IMR-90 (cell line): ENCODE results near the gene TBC1D9. TPM values are rescaled to one million over a fixed set of nuclear protein-coding genes. Genes with fewer than 3 reads are reported as not detected.

Source experiments
- ATAC-seq: fragments of 200-7000 bp; cut with Tn5 transposase; 2 replicates; pipeline ENCODE4 v1.9.1; 2020; ENCODE audit warnings: low read depth, mild to moderate bottlenecking, moderate library complexity
- BruUV-seq: library from RNA; stranded (reverse); fragments of 400-500 nt; replicated peaks from 2 replicates; lab custom pipeline; 2021; lab: Mats Ljungman, UMichigan
- CTCF ChIA-PET: fragments of 300-600 bp; formaldehyde crosslinking; extraction: SDS; loops from one replicate; lab custom pipeline; 2021; ENCODE audit warnings: antibody characterized with exemption; lab: Yijun Ruan, JAX
- POLR2A ChIA-PET: fragments of 300-600 bp; sonication (Branson Sonifier 250); formaldehyde crosslinking; loops from one replicate; lab custom pipeline; 2022; ENCODE audit warnings: antibody characterized with exemption; ENCODE audit not compliant: unreplicated experiment; lab: Charles Lee
- DNase-seq: peaks from one replicate; pipeline ENCODE4 v3.0.0; 2013
- H2AFZ ChIP-seq: replicated peaks from 2 replicates; pipeline ENCODE3; 2013; ENCODE audit warnings: low read length, mild to moderate bottlenecking; ENCODE audit not compliant: poor library complexity
- H2AK5ac ChIP-seq: 2 replicates; pipeline ENCODE4 v1.6.1; 2013; ENCODE audit warnings: low read depth, low read length, inconsistent platforms
- H2AK9ac ChIP-seq: replicated peaks from 2 replicates; pipeline ENCODE3; 2013; ENCODE audit warnings: mild to moderate bottlenecking, low read depth, low read length, moderate library complexity; ENCODE audit not compliant: poor library complexity
- H2BK120ac ChIP-seq: 2 replicates; pipeline ENCODE4 v1.6.1; 2013; ENCODE audit warnings: low read depth, low read length, inconsistent platforms
- H2BK15ac ChIP-seq: 3 replicates; pipeline ENCODE4 v1.6.1; 2013; ENCODE audit warnings: low read depth, low read length, inconsistent platforms
- H2BK20ac ChIP-seq: 2 replicates; pipeline ENCODE4 v1.6.1; 2013; ENCODE audit warnings: low read depth, mild to moderate bottlenecking, inconsistent platforms, low read length, moderate library complexity
- H2BK5ac ChIP-seq: 2 replicates; pipeline ENCODE4 v1.6.1; 2013; ENCODE audit warnings: mild to moderate bottlenecking, low read depth, low read length, inconsistent platforms; ENCODE audit not compliant: poor library complexity, severe bottlenecking
- H3K14ac ChIP-seq: replicated peaks from 2 replicates; pipeline ENCODE4 v1.6.1; 2013; ENCODE audit warnings: low read depth, low read length, inconsistent platforms
- H3K18ac ChIP-seq: 2 replicates; pipeline ENCODE4 v1.6.1; 2013; ENCODE audit warnings: low read depth, low read length, control low read depth
- H3K23ac ChIP-seq: 2 replicates; pipeline ENCODE4 v1.6.1; 2013; ENCODE audit warnings: low read depth, low read length, inconsistent platforms
- H3K27ac ChIP-seq: 2 replicates; pipeline ENCODE4 v1.5.1; 2013; ENCODE audit warnings: mild to moderate bottlenecking, control low read depth, low read length; ENCODE audit not compliant: insufficient read depth
- H3K27me3 ChIP-seq: 2 replicates; pipeline ENCODE4 v1.6.1; 2013; ENCODE audit warnings: low read length; ENCODE audit not compliant: control insufficient read depth, insufficient read depth
- H3K36me3 ChIP-seq: 2 replicates; pipeline ENCODE4 v1.6.1; 2013; ENCODE audit warnings: low read length, mixed read lengths; ENCODE audit not compliant: control insufficient read depth, insufficient read depth
- H3K4ac ChIP-seq: 2 replicates; pipeline ENCODE4 v1.6.1; 2013; ENCODE audit warnings: low read depth, low read length, inconsistent platforms
- H3K4me1 ChIP-seq: 2 replicates; pipeline ENCODE4 v1.6.1; 2013; ENCODE audit warnings: low read length, mixed read lengths; ENCODE audit not compliant: control insufficient read depth, insufficient read depth
- H3K4me2 ChIP-seq: 2 replicates; pipeline ENCODE4 v1.6.1; 2013; ENCODE audit warnings: low read depth, mild to moderate bottlenecking, control low read depth, low read length, moderate library complexity
- H3K4me3 ChIP-seq: 2 replicates; pipeline ENCODE4 v1.5.1; 2013; ENCODE audit warnings: low read depth, mild to moderate bottlenecking, control low read depth, low read length, moderate library complexity; ENCODE audit not compliant: insufficient read depth
- H3K56ac ChIP-seq: 2 replicates; pipeline ENCODE4 v1.6.1; 2013; ENCODE audit warnings: low read length, inconsistent platforms; ENCODE audit not compliant: insufficient read depth; ENCODE audit errors: extremely low read depth
- H3K79me1 ChIP-seq, 2 experiments: 2 replicates each; pipeline ENCODE4 v1.6.1; 2013; ENCODE audit warnings: low read length in 2 of 2, inconsistent platforms in 1 of 2, low read depth in 1 of 2
- H3K9ac ChIP-seq: 2 replicates; pipeline ENCODE4 v1.6.1; 2013; ENCODE audit warnings: low read depth, low read length, control low read depth
- H3K9me1 ChIP-seq: 2 replicates; pipeline ENCODE4 v1.6.1; 2013; ENCODE audit warnings: low read length, inconsistent platforms; ENCODE audit not compliant: insufficient read depth
- H3K9me3 ChIP-seq: 2 replicates; pipeline ENCODE4 v1.6.1; 2013; ENCODE audit warnings: low read length; ENCODE audit not compliant: control insufficient read depth, insufficient read depth
- H4K20me1 ChIP-seq: 2 replicates; pipeline ENCODE4 v1.6.1; 2013; ENCODE audit warnings: low read length, inconsistent platforms; ENCODE audit not compliant: insufficient read depth
- H4K5ac ChIP-seq: 2 replicates; pipeline ENCODE4 v1.6.1; 2013; ENCODE audit warnings: mild to moderate bottlenecking, low read depth, low read length, control low read depth
- H4K8ac ChIP-seq, 2 experiments: 2 replicates each; pipeline ENCODE4 v1.6.1; 2013; ENCODE audit warnings: low read depth in 2 of 2, low read length in 2 of 2, control low read depth in 1 of 2, inconsistent platforms in 1 of 2
- H4K91ac ChIP-seq: 2 replicates; pipeline ENCODE4 v1.6.1; 2013; ENCODE audit warnings: low read depth, low read length, inconsistent platforms; ENCODE audit not compliant: insufficient read depth
- FOS ChIP-seq: fragments of 150-350 bp; IDR thresholded peaks from 2 replicates; pipeline ENCODE4 v1.6.1; 2016; ENCODE audit warnings: low read depth, low read length
- WGBS, 2 experiments: methylation state at CpG; one replicate each; pipeline versions ENCODE4 v1.1.5 to v1.1.7; 2013; ENCODE audit warnings: missing lambda C conversion rate in 2 of 2; ENCODE audit not compliant: insufficient read length in 1 of 2; ENCODE audit errors: extremely low coverage in 2 of 2; 5-methylcytosine and 5-hydroxymethylcytosine counted together
- dilution Hi-C: fragments of 300-500 bp; cut with HindIII; formaldehyde crosslinking; loops from one replicate; pipeline ENCODE4 v1.14.3; 2018; ENCODE audit warnings: low sequenced_read_pairs; ENCODE audit not compliant: unreplicated experiment
- in situ Hi-C: fragments of 300-500 bp; cut with MboI; formaldehyde crosslinking; loops from 3 replicates; pipeline ENCODE4 v1.14.3; 2019; ENCODE audit warnings: low sequenced_read_pairs, inconsistent platforms, mixed read lengths
- intact Hi-C: fragments of 100-400 bp; cut with micrococcal nuclease; formaldehyde crosslinking; loops from 2 replicates; pipeline ENCODE4 v1.10.0; 2022
- polyA plus RNA-seq, 3 experiments: library from polyadenylated mRNA; depleted of rRNA; stranded (reverse); fragments of >200 nt; gene quantifications; 2 replicates each; pipeline ENCODE4 v1.2.3, GENCODE V29; 2012; ENCODE audit warnings: low replicate concordance in 1 of 3
- total RNA-seq: library from RNA; depleted of rRNA; stranded (reverse); fragments of >200 nt; gene quantifications from 2 replicates; pipeline ENCODE4 v1.2.3, GENCODE V29; 2012

The TBC1D9 gene
- total and polyA plus RNA-seq, 2 of the 4 experiments (the other 2 are of a cell fraction): 11.7 to 15.2 TPM

- Histone ChIP-seq H3K4me1 (peaks cover 6% of the 10 kb centered on the region), H3K79me1 (no peaks in the 10 kb centered on the region), H2BK5ac (no peak overlapping the region), H3K14ac (no peak overlapping the region), H3K4ac (no peak overlapping the region), H2AK5ac (no peak overlapping the region), H2BK20ac (no peak overlapping the region), H3K9me3 (no peaks in the 10 kb centered on the region), H3K27me3 (no peaks in the 10 kb centered on the region), H3K18ac (no peak overlapping the region), H2BK15ac (no peak overlapping the region), H3K9ac (no peak overlapping the region), H4K5ac (no peak overlapping the region), H3K27ac (no peak overlapping the region), H3K4me2 (no peak overlapping the region), H3K56ac (no peak overlapping the region), H4K8ac (no peak overlapping the region), H2BK120ac (no peak overlapping the region), H3K9me1 (peaks cover 14% of the 10 kb centered on the region; the same call in 1 of the 2 replicates), H2AK9ac (no peak overlapping the region), H3K4me3 (no peak overlapping the region), H4K91ac (no peak overlapping the region), H3K36me3 (peaks cover 9% of the 10 kb centered on the region), H4K20me1 (no peaks in the 10 kb centered on the region), H3K23ac (no peak overlapping the region), H2AFZ (no peak overlapping the region)
- ChIA-PET CTCF (interaction anchor here (0.6 kb wide), 1 partner anchor 106 kb away, joined by 3 read pairs; no protein-coding TSS in a partner anchor), POLR2A (no interaction called here)
- TF ChIP-seq FOS: no peak
- no TSS peak for BruUV-seq
- ATAC-seq (no peak), DNase-seq (no peak)
- in situ Hi-C loops: no loop called here
- intact Hi-C loops: no loop called here
- dilution Hi-C loops: no loop called here
- WGBS, 2 experiments: no CpG with 5 or more reads among the region's 2 CpGs
These were observed 123.1 kb downstream of the TBC1D9 start for GRCh38 chr4:140633124-140633523.
